Neural progenitor cell (in vitro differentiated cells): ENCODE data around the gene PRICKLE2. TPM values are rescaled to one million over a fixed set of nuclear protein-coding genes. Genes with fewer than 3 reads are reported as not detected.

Experiments used
- DNase-seq: peaks from one replicate; pipeline ENCODE4 v3.0.0-alpha.2; 2016; ENCODE audit warnings: low spot score
- H2AFZ ChIP-seq: fragments of 200-600 bp; sonication (generic); replicated peaks from 2 replicates; pipeline ENCODE4 v1.6.1; 2016; ENCODE audit warnings: antibody characterized with exemption
- H3F3A ChIP-seq: fragments of 200-600 bp; sonication (generic); 2 replicates; pipeline ENCODE4 v1.6.1; 2016; ENCODE audit warnings: antibody characterized with exemption, low read depth
- H3K27ac ChIP-seq: fragments of 200-600 bp; sonication (generic); 2 replicates; pipeline ENCODE4 v1.5.1; 2016; ENCODE audit warnings: mild to moderate bottlenecking
- H3K27me3 ChIP-seq: fragments of 200-600 bp; sonication (generic); 2 replicates; pipeline ENCODE4 v1.6.1; 2016; ENCODE audit warnings: mild to moderate bottlenecking, moderate library complexity
- H3K36me3 ChIP-seq: fragments of 200-600 bp; sonication (generic); 2 replicates; pipeline ENCODE4 v1.5.1; 2016
- H3K4me1 ChIP-seq: fragments of 200-600 bp; sonication (generic); 2 replicates; pipeline ENCODE4 v1.6.1; 2016; ENCODE audit warnings: mixed run types
- H3K4me2 ChIP-seq: fragments of 200-600 bp; sonication (generic); 2 replicates; pipeline ENCODE4 v1.6.1; 2016
- H3K4me3 ChIP-seq: fragments of 200-600 bp; sonication (generic); 2 replicates; pipeline ENCODE4 v1.5.1; 2016
- H3K79me2 ChIP-seq: fragments of 200-600 bp; sonication (generic); 2 replicates; pipeline ENCODE4 v1.6.1; 2016; ENCODE audit warnings: low read depth
- H3K9ac ChIP-seq: fragments of 200-600 bp; sonication (generic); 2 replicates; pipeline ENCODE4 v1.6.1; 2016
- H3K9me3 ChIP-seq: fragments of 200-600 bp; sonication (generic); 2 replicates; pipeline ENCODE4 v1.5.1; 2016; ENCODE audit warnings: low read depth
- H4K20me1 ChIP-seq: fragments of 200-600 bp; sonication (generic); 2 replicates; pipeline ENCODE4 v1.6.1; 2016; ENCODE audit warnings: low read depth
- H3K27ac Mint-ChIP-seq: 3 replicates; pipeline ENCODE4 v1.8.0; 2021; ENCODE audit warnings: mixed read lengths
- H3K27me3 Mint-ChIP-seq: 2 replicates; pipeline ENCODE4 v1.8.0; 2022; ENCODE audit warnings: low read depth, mild to moderate bottlenecking, inconsistent platforms, moderate library complexity, mixed read lengths; ENCODE audit not compliant: insufficient read depth
- H3K36me3 Mint-ChIP-seq: 3 replicates; pipeline ENCODE4 v1.8.0; 2021; ENCODE audit warnings: mixed read lengths
- H3K4me1 Mint-ChIP-seq: 3 replicates; pipeline ENCODE4 v1.8.0; 2021; ENCODE audit warnings: mixed read lengths
- H3K4me3 Mint-ChIP-seq: 3 replicates; pipeline ENCODE4 v1.8.0; 2021; ENCODE audit warnings: mild to moderate bottlenecking, moderate library complexity, mixed read lengths
- H3K9me3 Mint-ChIP-seq: 3 replicates; pipeline ENCODE4 v1.8.0; 2020; ENCODE audit warnings: mixed read lengths
- EZH2 ChIP-seq: fragments of 200-600 bp; sonication (generic); IDR thresholded peaks from 2 replicates; pipeline ENCODE4 v1.6.1; 2017; ENCODE audit warnings: antibody characterized with exemption, mild to moderate bottlenecking, moderate library complexity
- EZH2phosphoT487 ChIP-seq: fragments of 200-600 bp; sonication (generic); IDR thresholded peaks from 2 replicates; pipeline ENCODE4 v1.6.1; 2017; ENCODE audit warnings: antibody characterized with exemption
- total RNA-seq: library from RNA; depleted of rRNA; stranded (reverse); fragments of >200 nt; gene quantifications from 2 replicates; pipeline ENCODE4 v1.2.3, GENCODE V29; 2015; ENCODE audit warnings: low replicate concordance
- TF ChIP-seq, protein P1 (sequence below): fragments of 200-600 bp; sonication (generic); IDR thresholded peaks from 2 replicates; pipeline ENCODE4 v1.5.1; 2017; ENCODE audit warnings: antibody characterized with exemption, mild to moderate bottlenecking

Gene PRICKLE2
- total RNA-seq, 1 donor from 2014 or later = 11.5 TPM

DNA sequence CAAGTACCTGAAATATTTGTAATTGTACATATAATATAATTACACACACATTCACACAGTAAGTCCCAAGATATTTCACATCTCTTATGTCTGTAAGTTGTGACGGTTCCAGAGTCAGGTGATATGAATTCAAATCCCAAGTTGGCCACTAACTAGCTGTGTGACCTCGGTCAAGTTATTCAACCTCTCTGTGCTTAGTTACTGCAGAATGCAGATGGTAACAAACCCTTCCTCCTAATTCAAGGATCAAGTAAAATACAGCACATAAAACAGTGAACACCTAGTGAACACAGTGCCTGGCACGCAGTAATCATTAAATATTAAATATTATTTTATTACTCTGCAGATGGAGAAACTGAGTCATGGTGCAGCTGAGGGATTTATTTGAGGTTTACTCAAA, 6.9 kb downstream of the PRICKLE2 start:
- Histone ChIP-seq H2AFZ (no peak overlapping the region), H3K27me3 (no peaks in the 10 kb centered on the region), H3K79me2 (peaks cover 29% of the 10 kb centered on the region), H3K27ac (no peak overlapping the region), H3F3A (peaks cover 41% of the 10 kb centered on the region), H3K4me2 (no peak overlapping the region), H3K4me3 (no peak overlapping the region), H3K36me3 (no peaks in the 10 kb centered on the region), H3K9ac (no peak overlapping the region), H4K20me1 (peaks cover 20% of the 10 kb centered on the region), H3K4me1 (peaks cover 73% of the 10 kb centered on the region), H3K9me3 (no peaks in the 10 kb centered on the region)
- DNase-seq = no peak
- Mint-ChIP-seq H3K4me3 (no peak overlapping the region), H3K36me3 (no peaks in the 10 kb centered on the region), H3K9me3 (no peaks in the 10 kb centered on the region), H3K27ac (no peak overlapping the region), H3K4me1 (peaks cover 66% of the 10 kb centered on the region), H3K27me3 (no peaks in the 10 kb centered on the region)
- TF ChIP-seq, protein P1, sequence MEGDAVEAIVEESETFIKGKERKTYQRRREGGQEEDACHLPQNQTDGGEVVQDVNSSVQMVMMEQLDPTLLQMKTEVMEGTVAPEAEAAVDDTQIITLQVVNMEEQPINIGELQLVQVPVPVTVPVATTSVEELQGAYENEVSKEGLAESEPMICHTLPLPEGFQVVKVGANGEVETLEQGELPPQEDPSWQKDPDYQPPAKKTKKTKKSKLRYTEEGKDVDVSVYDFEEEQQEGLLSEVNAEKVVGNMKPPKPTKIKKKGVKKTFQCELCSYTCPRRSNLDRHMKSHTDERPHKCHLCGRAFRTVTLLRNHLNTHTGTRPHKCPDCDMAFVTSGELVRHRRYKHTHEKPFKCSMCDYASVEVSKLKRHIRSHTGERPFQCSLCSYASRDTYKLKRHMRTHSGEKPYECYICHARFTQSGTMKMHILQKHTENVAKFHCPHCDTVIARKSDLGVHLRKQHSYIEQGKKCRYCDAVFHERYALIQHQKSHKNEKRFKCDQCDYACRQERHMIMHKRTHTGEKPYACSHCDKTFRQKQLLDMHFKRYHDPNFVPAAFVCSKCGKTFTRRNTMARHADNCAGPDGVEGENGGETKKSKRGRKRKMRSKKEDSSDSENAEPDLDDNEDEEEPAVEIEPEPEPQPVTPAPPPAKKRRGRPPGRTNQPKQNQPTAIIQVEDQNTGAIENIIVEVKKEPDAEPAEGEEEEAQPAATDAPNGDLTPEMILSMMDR = no peak
- TF ChIP-seq EZH2 (no peak), EZH2phosphoT487 (no peak)

DNA sequence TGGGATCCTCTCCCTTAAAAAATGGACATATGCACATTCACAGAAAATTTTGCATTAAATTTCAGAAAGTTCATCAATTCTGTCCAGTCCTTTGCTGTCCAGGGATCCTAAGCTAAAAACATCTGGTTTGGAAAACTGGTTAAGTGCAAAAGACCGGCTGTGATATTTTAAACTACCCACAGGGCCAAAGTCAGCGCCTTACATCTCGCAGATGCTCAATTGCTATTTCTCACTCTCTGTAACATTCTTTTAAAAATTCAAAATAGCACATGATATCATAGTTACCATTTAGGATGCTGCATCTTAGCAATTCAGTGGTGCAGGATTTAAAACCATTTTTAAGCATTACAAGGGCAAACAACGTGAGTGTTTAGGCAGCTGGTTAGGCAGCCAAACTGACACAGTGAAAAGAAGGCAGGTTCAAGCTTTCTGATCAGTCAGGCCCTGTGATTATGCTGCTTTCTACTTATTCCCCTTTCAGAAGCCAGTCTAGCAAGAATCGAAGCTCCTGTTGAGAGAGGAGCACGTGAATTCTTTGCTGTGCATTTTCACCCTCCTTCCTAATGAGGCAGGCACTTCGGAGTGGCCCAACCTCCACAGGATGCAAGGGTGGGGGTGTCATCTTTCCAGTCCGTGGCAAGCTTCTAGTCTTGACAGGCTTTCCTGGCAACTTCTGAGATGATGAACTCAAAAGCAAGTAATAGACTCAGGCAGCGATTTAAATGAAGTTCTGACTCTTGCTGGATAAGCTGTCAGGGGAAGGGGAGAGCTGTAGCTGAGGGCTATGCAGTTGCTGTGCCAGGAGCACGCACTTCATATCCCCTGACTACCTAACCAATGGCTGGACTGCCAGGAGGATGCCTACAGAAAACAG, 8.8 kb downstream of the PRICKLE2 start:
- peak; percentile 53 for DNase-seq
- H3K27ac Mint-ChIP-seq = no peak overlapping the region
- no peaks in the 10 kb centered on the region for H3K36me3 Mint-ChIP-seq
- H3K9ac ChIP-seq = no peak overlapping the region
- peaks cover 15% of the 10 kb centered on the region for H3K79me2 ChIP-seq
- H3K27me3 Mint-ChIP-seq = no peaks in the 10 kb centered on the region
- H3K27me3 ChIP-seq = no peaks in the 10 kb centered on the region
- no peak overlapping the region for H3K4me3 ChIP-seq
- no peaks in the 10 kb centered on the region for H3K36me3 ChIP-seq
- TF ChIP-seq, protein P1 = no peak
- TF ChIP-seq EZH2 (no peak), EZH2phosphoT487 (no peak)
- no peak overlapping the region for H3K27ac ChIP-seq
- peaks cover 55% of the 10 kb centered on the region for H3K4me1 ChIP-seq
- peaks cover 28% of the 10 kb centered on the region for H3F3A ChIP-seq
- peak overlapping the region; percentile 61 for H3K4me2 ChIP-seq
- peak overlapping the region; percentile 56 for H3K4me3 Mint-ChIP-seq
- no peaks in the 10 kb centered on the region for H3K9me3 Mint-ChIP-seq
- no peaks in the 10 kb centered on the region for H3K9me3 ChIP-seq
- H4K20me1 ChIP-seq = peaks cover 14% of the 10 kb centered on the region
- no peak overlapping the region for H2AFZ ChIP-seq
- peaks cover 55% of the 10 kb centered on the region for H3K4me1 Mint-ChIP-seq

GRCh38 chr3:64215559-64215958, 9.7 kb downstream of the PRICKLE2 start:
- Histone ChIP-seq H3K4me1 (peaks cover 45% of the 10 kb centered on the region), H3F3A (peaks cover 23% of the 10 kb centered on the region), H4K20me1 (peaks cover 14% of the 10 kb centered on the region), H3K9me3 (no peaks in the 10 kb centered on the region), H3K27me3 (no peaks in the 10 kb centered on the region), H3K79me2 (peaks cover 15% of the 10 kb centered on the region), H3K4me2 (peak overlapping the region; percentile 61), H3K9ac (no peak overlapping the region), H2AFZ (no peak overlapping the region), H3K27ac (no peak overlapping the region), H3K36me3 (no peaks in the 10 kb centered on the region), H3K4me3 (no peak overlapping the region)
- Mint-ChIP-seq H3K27ac (no peak overlapping the region), H3K4me1 (peaks cover 45% of the 10 kb centered on the region), H3K27me3 (no peaks in the 10 kb centered on the region), H3K9me3 (no peaks in the 10 kb centered on the region), H3K4me3 (no peak overlapping the region), H3K36me3 (no peaks in the 10 kb centered on the region)
- no peak for DNase-seq
- TF ChIP-seq, protein P1 = no peak
- TF ChIP-seq EZH2 (no peak), EZH2phosphoT487 (no peak)
